GM23338 (cell line): ENCODE measurements around the gene HGS. TPM values are rescaled to one million over a fixed set of nuclear protein-coding genes. Genes with fewer than 3 reads are reported as not detected.

Experiments used
- ATAC-seq: fragments of 200-7000 bp; cut with Tn5 transposase; 3 replicates; pipeline ENCODE4 v1.9.1; 2020
- DNase-seq: peaks from one replicate; pipeline ENCODE4 v3.0.0-alpha.2; 2015; ENCODE audit warnings: low spot score
- H2AFZ ChIP-seq: fragments of 200-600 bp; sonication (generic); 2 replicates; pipeline ENCODE4 v1.8.0; 2016; ENCODE audit warnings: antibody characterized with exemption, mild to moderate bottlenecking, moderate library complexity
- H3F3A ChIP-seq: fragments of 200-600 bp; sonication (generic); replicated peaks from 2 replicates; pipeline ENCODE4 v1.8.0; 2017; ENCODE audit warnings: antibody characterized with exemption, mixed run types, low read depth
- H3K27ac ChIP-seq: fragments of 200-600 bp; sonication (generic); 2 replicates; pipeline ENCODE4 v1.6.1; 2016; ENCODE audit warnings: low read depth
- H3K27me3 ChIP-seq: fragments of 200-600 bp; sonication (generic); 2 replicates; pipeline ENCODE4 v1.8.0; 2016; ENCODE audit warnings: mild to moderate bottlenecking, mixed run types, moderate library complexity; ENCODE audit not compliant: insufficient read depth
- H3K36me3 ChIP-seq: fragments of 200-600 bp; sonication (generic); 2 replicates; pipeline ENCODE4 v1.8.0; 2016; ENCODE audit warnings: mild to moderate bottlenecking; ENCODE audit not compliant: insufficient read depth
- H3K4me1 ChIP-seq: fragments of 200-600 bp; sonication (generic); 2 replicates; pipeline ENCODE4 v1.8.0; 2016; ENCODE audit warnings: mild to moderate bottlenecking, moderate library complexity; ENCODE audit not compliant: insufficient read depth
- H3K4me2 ChIP-seq: fragments of 200-600 bp; sonication (generic); 2 replicates; pipeline ENCODE4 v1.7.1; 2017; ENCODE audit warnings: mixed run types
- H3K4me3 ChIP-seq: fragments of 200-600 bp; sonication (generic); 2 replicates; pipeline ENCODE4 v1.6.1; 2016; ENCODE audit warnings: mixed run types
- H3K79me2 ChIP-seq: fragments of 200-600 bp; sonication (generic); replicated peaks from 2 replicates; pipeline ENCODE4 v1.8.0; 2017; ENCODE audit warnings: mild to moderate bottlenecking; ENCODE audit not compliant: insufficient read depth
- H3K9me2 ChIP-seq: fragments of 200-600 bp; sonication (generic); 2 replicates; pipeline ENCODE4 v1.8.0; 2017; ENCODE audit not compliant: insufficient read depth
- H4K20me1 ChIP-seq: fragments of 200-600 bp; sonication (generic); replicated peaks from 2 replicates; pipeline ENCODE4 v1.8.0; 2017; ENCODE audit warnings: mild to moderate bottlenecking; ENCODE audit not compliant: insufficient read depth
- H3K27ac Mint-ChIP-seq: 2 replicates; pipeline ENCODE4 v1.8.0; 2020; ENCODE audit warnings: inconsistent platforms, mild to moderate bottlenecking, moderate library complexity, mixed read lengths
- H3K27me3 Mint-ChIP-seq: 3 replicates; pipeline ENCODE4 v1.8.0; 2022; ENCODE audit warnings: low read depth, mild to moderate bottlenecking, moderate library complexity, mixed read lengths, inconsistent platforms; ENCODE audit not compliant: insufficient read depth, poor library complexity
- H3K36me3 Mint-ChIP-seq: 3 replicates; pipeline ENCODE4 v1.8.0; 2021; ENCODE audit warnings: low read depth, mild to moderate bottlenecking, inconsistent platforms, moderate library complexity, mixed read lengths
- H3K4me1 Mint-ChIP-seq: 3 replicates; pipeline ENCODE4 v1.8.0; 2020; ENCODE audit warnings: mild to moderate bottlenecking, inconsistent platforms, mixed read lengths
- H3K4me3 Mint-ChIP-seq: 3 replicates; pipeline ENCODE4 v1.8.0; 2021; ENCODE audit warnings: moderate library complexity, mild to moderate bottlenecking, inconsistent platforms, mixed read lengths
- H3K9me3 Mint-ChIP-seq: 3 replicates; pipeline ENCODE4 v1.8.0; 2020; ENCODE audit warnings: moderate library complexity, mild to moderate bottlenecking, inconsistent platforms, mixed read lengths
- CREB1 ChIP-seq: fragments of 250-450 bp; sonication (Bioruptor Pico); IDR thresholded peaks from 2 replicates; pipeline ENCODE4 v1.5.0; 2020; ENCODE audit warnings: low read depth, mild to moderate bottlenecking, moderate library complexity
- EZH2 ChIP-seq: fragments of 200-600 bp; sonication (generic); IDR thresholded peaks from one replicate; pipeline ENCODE4 v1.8.0; 2017; ENCODE audit warnings: antibody characterized with exemption, mild to moderate bottlenecking, low read depth; ENCODE audit not compliant: unreplicated experiment
- EZH2phosphoT487 ChIP-seq: fragments of 200-600 bp; sonication (generic); IDR thresholded peaks from one replicate; pipeline ENCODE4 v1.8.1; 2018; ENCODE audit warnings: antibody characterized with exemption; ENCODE audit not compliant: unreplicated experiment
- JUNB ChIP-seq: IDR thresholded peaks from one replicate; pipeline ENCODE4 v1.6.1; 2016; ENCODE audit warnings: antibody characterized with exemption; ENCODE audit not compliant: unreplicated experiment
- NANOG ChIP-seq: IDR thresholded peaks from 2 replicates; pipeline ENCODE4 v1.6.1; 2016; ENCODE audit warnings: antibody characterized with exemption, borderline replicate concordance
- POLR2AphosphoS5 ChIP-seq: IDR thresholded peaks from 2 replicates; pipeline ENCODE4 v1.6.1; 2016; ENCODE audit warnings: antibody characterized with exemption, low read depth
- REST ChIP-seq: IDR thresholded peaks from one replicate; pipeline ENCODE4 v1.6.1; 2018; ENCODE audit warnings: antibody characterized with exemption; ENCODE audit not compliant: unreplicated experiment
- STAT1 ChIP-seq: IDR thresholded peaks from one replicate; pipeline ENCODE4 v1.6.1; 2016; ENCODE audit warnings: antibody characterized with exemption; ENCODE audit not compliant: unreplicated experiment
- ZNF114 ChIP-seq: fragments of 250-450 bp; sonication (Bioruptor Pico); IDR thresholded peaks from 2 replicates; pipeline ENCODE4 v1.5.0; 2020; ENCODE audit warnings: mild to moderate bottlenecking, moderate library complexity
- ZNF331 ChIP-seq: fragments of 250-450 bp; sonication (Bioruptor Pico); IDR thresholded peaks from 2 replicates; pipeline ENCODE4 v1.5.0; 2020; ENCODE audit warnings: low read depth, mild to moderate bottlenecking, moderate library complexity
- ZNF462 ChIP-seq: fragments of 250-450 bp; sonication (Bioruptor Pico); IDR thresholded peaks from 2 replicates; pipeline ENCODE4 v1.5.0; 2020; ENCODE audit warnings: mild to moderate bottlenecking, moderate library complexity
- polyA plus RNA-seq: library from polyadenylated mRNA; unstranded; fragments of >200 nt; fragmentation: Nextera tagmentation; extraction: Ambion mirVana; gene quantifications from 2 replicates; pipeline ENCODE4 v1.2.1, GENCODE V29; 2016
- total RNA-seq: library from RNA; depleted of rRNA; stranded (reverse); fragments of >200 nt; shearing (Covaris generic); gene quantifications from 2 replicates; pipeline ENCODE4 v1.2.3, GENCODE V29; 2014
- TF ChIP-seq, protein P1 (sequence below): IDR thresholded peaks from 2 replicates; pipeline ENCODE4 v1.6.1; 2016; ENCODE audit warnings: antibody characterized with exemption
- TF ChIP-seq, protein P2 (sequence below), 2 experiments: fragments of 200-600 bp in 1 of 2; sonication (generic) in 1 of 2; conservative IDR thresholded peaks; 2 replicates each; pipeline versions ENCODE4 v1.5.1 to v1.6.1; 2016 to 2017; ENCODE audit warnings: antibody characterized with exemption in 2 of 2, low read depth in 2 of 2, mild to moderate bottlenecking in 2 of 2, moderate library complexity in 1 of 2

The HGS gene
- total and polyA plus RNA-seq, 2 experiments from 2014 or later: 59.0 to 90.2 TPM

DNA sequence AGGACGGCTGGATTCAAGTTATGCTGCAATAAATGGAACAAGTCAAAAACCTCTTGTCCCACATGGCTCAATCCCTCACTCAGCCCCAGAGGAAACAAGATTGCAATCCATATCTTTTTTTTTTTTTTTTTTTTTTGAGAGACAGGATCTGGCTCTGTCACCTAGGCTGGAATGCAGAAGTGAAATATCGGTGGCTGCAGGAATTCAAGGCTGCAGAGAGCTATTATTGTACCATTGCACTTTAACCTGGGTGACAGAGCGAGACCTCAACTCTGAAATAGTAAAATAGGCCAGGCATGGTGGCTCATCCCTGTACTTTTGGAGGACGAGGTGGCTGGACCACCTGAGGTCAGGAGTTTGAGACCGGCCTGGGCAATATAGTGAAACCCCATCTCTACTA, 24.8 kb upstream of the HGS start (continued):
- TF ChIP-seq EZH2phosphoT487: no peak

GRCh38 chr17:81660441-81660840, 23.4 kb upstream of the HGS start:
- no peaks in the 10 kb centered on the region for H3K9me2 ChIP-seq
- H3K4me3 ChIP-seq: no peak overlapping the region
- no peak for ATAC-seq

More at GRCh38 chr17:81660441-81660840, 23.4 kb upstream of the HGS start:
- Histone ChIP-seq H3K27ac (no peak overlapping the region), H3K27me3 (no peaks in the 10 kb centered on the region), H3K4me1 (peaks cover 7% of the 10 kb centered on the region), H4K20me1 (no peaks in the 10 kb centered on the region), H3F3A (peaks cover 7% of the 10 kb centered on the region; the same call in 1 of the 2 replicates), H2AFZ (no peak overlapping the region), H3K79me2 (0 out of 2 replicates have a peak, but pooled peaks cover 3% of the 10 kb centered on the region), H3K36me3 (no peaks in the 10 kb centered on the region), H3K4me2 (no peak overlapping the region)
- peaks cover 11% of the 10 kb centered on the region for H3K36me3 Mint-ChIP-seq
- peaks cover 5% of the 10 kb centered on the region for H3K27me3 Mint-ChIP-seq
- no peak overlapping the region for H3K27ac Mint-ChIP-seq
- TF ChIP-seq STAT1 (no peak), JUNB (no peak), POLR2AphosphoS5 (no peak), CREB1 (CRISPR knock-in tag) (no peak), NANOG (no peak), ZNF114 (CRISPR knock-in tag) (no peak), EZH2 (no peak), ZNF331 (CRISPR knock-in tag) (no peak), REST (no peak), EZH2phosphoT487 (no peak), ZNF462 (CRISPR knock-in tag) (no peak)
- TF ChIP-seq, protein P1, sequence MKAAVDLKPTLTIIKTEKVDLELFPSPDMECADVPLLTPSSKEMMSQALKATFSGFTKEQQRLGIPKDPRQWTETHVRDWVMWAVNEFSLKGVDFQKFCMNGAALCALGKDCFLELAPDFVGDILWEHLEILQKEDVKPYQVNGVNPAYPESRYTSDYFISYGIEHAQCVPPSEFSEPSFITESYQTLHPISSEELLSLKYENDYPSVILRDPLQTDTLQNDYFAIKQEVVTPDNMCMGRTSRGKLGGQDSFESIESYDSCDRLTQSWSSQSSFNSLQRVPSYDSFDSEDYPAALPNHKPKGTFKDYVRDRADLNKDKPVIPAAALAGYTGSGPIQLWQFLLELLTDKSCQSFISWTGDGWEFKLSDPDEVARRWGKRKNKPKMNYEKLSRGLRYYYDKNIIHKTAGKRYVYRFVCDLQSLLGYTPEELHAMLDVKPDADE: no peak
- TF ChIP-seq, protein P2, sequence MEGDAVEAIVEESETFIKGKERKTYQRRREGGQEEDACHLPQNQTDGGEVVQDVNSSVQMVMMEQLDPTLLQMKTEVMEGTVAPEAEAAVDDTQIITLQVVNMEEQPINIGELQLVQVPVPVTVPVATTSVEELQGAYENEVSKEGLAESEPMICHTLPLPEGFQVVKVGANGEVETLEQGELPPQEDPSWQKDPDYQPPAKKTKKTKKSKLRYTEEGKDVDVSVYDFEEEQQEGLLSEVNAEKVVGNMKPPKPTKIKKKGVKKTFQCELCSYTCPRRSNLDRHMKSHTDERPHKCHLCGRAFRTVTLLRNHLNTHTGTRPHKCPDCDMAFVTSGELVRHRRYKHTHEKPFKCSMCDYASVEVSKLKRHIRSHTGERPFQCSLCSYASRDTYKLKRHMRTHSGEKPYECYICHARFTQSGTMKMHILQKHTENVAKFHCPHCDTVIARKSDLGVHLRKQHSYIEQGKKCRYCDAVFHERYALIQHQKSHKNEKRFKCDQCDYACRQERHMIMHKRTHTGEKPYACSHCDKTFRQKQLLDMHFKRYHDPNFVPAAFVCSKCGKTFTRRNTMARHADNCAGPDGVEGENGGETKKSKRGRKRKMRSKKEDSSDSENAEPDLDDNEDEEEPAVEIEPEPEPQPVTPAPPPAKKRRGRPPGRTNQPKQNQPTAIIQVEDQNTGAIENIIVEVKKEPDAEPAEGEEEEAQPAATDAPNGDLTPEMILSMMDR (conservative IDR thresholded peaks at IDR 0.05; ENCODE audit: low read depth in 2 of 2): no peak
- peaks cover 5% of the 10 kb centered on the region; the same call in 1 of the 3 replicates for H3K4me1 Mint-ChIP-seq
- no peak for DNase-seq
- no peaks in the 10 kb centered on the region for H3K9me3 Mint-ChIP-seq
- no peak overlapping the region for H3K4me3 Mint-ChIP-seq
